Common myeloid progenitor, CD34-positive (primary cell): ENCODE data around the gene KRT6B.

Experiments
- CTCF ChIA-PET: fragments of 350-600 bp; sonication (Branson Sonifier 250); formaldehyde crosslinking; loops from one replicate; lab custom pipeline; 2021; ENCODE audit warnings: antibody characterized with exemption; lab: Charles Lee
- POLR2A ChIA-PET: fragments of 350-600 bp; sonication (Branson Sonifier 250); formaldehyde crosslinking; loops from one replicate; lab custom pipeline; 2021; ENCODE audit warnings: antibody characterized with exemption; lab: Charles Lee
- DNase-seq, 3 donors: peaks; one replicate each; pipeline versions ENCODE4 v3.0.0 to v3.0.0-alpha.2; 2013
- H3K27ac ChIP-seq, 2 experiments: 1 replicate in 1 of 2; 2 replicates in 1 of 2; pipeline ENCODE4 v1.7.0; 2013; ENCODE audit warnings: inconsistent platforms in 2 of 2, low read length in 2 of 2, mild to moderate bottlenecking in 2 of 2, low read depth in 1 of 2, moderate library complexity in 1 of 2; ENCODE audit not compliant: severe bottlenecking in 2 of 2, insufficient read depth in 1 of 2, poor library complexity in 1 of 2
- H3K27me3 ChIP-seq, 5 experiments: replicated peaks in 2 of 5; 1 replicate in 3 of 5; 2 replicates in 2 of 5; pipeline versions ENCODE4 v1.6.1 to v1.7.0; 2013; ENCODE audit warnings: low read length in 4 of 5, mild to moderate bottlenecking in 2 of 5, moderate library complexity in 2 of 5, inconsistent platforms in 1 of 5; ENCODE audit not compliant: insufficient read depth in 5 of 5, control insufficient read depth in 4 of 5
- H3K36me3 ChIP-seq, 4 experiments: 1 replicate in 2 of 4; 2 replicates in 2 of 4; pipeline versions ENCODE4 v1.6.1 to v1.7.0; 2013; ENCODE audit warnings: low read length in 3 of 4, control low read depth in 1 of 4, mild to moderate bottlenecking in 1 of 4; ENCODE audit not compliant: control insufficient read depth in 4 of 4, insufficient read depth in 4 of 4
- H3K4me1 ChIP-seq, 4 experiments: 1 replicate in 3 of 4; 2 replicates in 1 of 4; pipeline versions ENCODE4 v1.6.1 to v1.7.1; 2013; ENCODE audit warnings: low read length in 3 of 4, mild to moderate bottlenecking in 3 of 4, control low read depth in 1 of 4, inconsistent platforms in 1 of 4, moderate library complexity in 1 of 4; ENCODE audit not compliant: control insufficient read depth in 4 of 4, insufficient read depth in 4 of 4; ENCODE audit errors: control extremely low read depth in 1 of 4
- H3K4me3 ChIP-seq, 7 experiments: 1 replicate in 4 of 7; 2 replicates in 3 of 7; pipeline versions ENCODE4 v1.5.1 to v1.7.0; 2013; ENCODE audit warnings: mild to moderate bottlenecking in 7 of 7, low read length in 6 of 7, moderate library complexity in 6 of 7, inconsistent platforms in 2 of 7, low read depth in 2 of 7, control low read depth in 1 of 7; ENCODE audit not compliant: insufficient read depth in 4 of 7, control insufficient read depth in 1 of 7; ENCODE audit errors: extremely low read depth in 1 of 7
- H3K9me3 ChIP-seq, 5 experiments: 1 replicate in 4 of 5; 2 replicates in 1 of 5; pipeline versions ENCODE4 v1.6.1 to v1.7.1; 2013; ENCODE audit warnings: low read length in 4 of 5, mild to moderate bottlenecking in 2 of 5, inconsistent platforms in 1 of 5, low read depth in 1 of 5, moderate library complexity in 1 of 5; ENCODE audit not compliant: control insufficient read depth in 4 of 5, insufficient read depth in 2 of 5; ENCODE audit errors: control extremely low read depth in 1 of 5
- WGBS: methylation state at CpG from one replicate; pipeline ENCODE4 v1.1.5; 2013; ENCODE audit not compliant: insufficient coverage; 5-methylcytosine and 5-hydroxymethylcytosine counted together

The KRT6B gene

DNA sequence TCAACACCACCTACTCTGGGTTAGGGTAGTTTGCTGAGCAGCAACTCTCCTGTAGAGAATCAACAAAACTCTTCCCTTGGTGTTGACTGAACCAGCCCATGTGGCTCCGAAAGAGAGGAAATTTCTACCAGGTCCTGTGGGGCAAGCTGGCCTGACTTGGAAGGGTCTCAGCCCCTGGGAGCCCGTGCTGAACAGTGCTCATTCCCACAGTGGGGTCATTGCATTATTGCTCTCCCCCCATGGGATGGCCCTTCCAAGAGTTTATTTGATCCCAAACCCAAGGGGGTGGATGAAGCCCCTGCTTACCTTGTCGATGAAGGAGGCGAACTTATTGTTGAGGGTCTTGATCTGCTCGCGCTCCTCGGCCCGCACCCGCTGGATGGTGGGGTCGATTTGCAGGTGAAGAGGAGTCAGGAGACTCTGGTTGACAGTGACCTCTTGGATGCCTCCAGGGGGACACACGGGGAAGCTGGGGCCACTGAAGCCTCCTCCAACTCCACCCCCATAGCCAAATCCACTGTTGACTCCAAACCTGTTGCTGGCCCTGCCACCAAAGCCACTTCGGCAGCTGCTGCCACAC is 18.4 kb downstream of the KRT6B start:
- CTCF ChIA-PET: no interaction called here
- no peak overlapping the region for H3K4me3 ChIP-seq
- H3K9me3 ChIP-seq: no peaks in the 10 kb centered on the region
- H3K36me3 ChIP-seq: no peaks in the 10 kb centered on the region
- POLR2A ChIA-PET: no interaction called here
- no peaks in the 10 kb centered on the region for H3K4me1 ChIP-seq
- WGBS: 97% methylated on average over 12 of the region's 12 CpGs
- H3K27ac ChIP-seq: no peak overlapping the region
- peaks cover 0 to 42% (median 7%) of the 10 kb centered on the region in 5 experiments for H3K27me3 ChIP-seq
- DNase-seq: no peak

DNA sequence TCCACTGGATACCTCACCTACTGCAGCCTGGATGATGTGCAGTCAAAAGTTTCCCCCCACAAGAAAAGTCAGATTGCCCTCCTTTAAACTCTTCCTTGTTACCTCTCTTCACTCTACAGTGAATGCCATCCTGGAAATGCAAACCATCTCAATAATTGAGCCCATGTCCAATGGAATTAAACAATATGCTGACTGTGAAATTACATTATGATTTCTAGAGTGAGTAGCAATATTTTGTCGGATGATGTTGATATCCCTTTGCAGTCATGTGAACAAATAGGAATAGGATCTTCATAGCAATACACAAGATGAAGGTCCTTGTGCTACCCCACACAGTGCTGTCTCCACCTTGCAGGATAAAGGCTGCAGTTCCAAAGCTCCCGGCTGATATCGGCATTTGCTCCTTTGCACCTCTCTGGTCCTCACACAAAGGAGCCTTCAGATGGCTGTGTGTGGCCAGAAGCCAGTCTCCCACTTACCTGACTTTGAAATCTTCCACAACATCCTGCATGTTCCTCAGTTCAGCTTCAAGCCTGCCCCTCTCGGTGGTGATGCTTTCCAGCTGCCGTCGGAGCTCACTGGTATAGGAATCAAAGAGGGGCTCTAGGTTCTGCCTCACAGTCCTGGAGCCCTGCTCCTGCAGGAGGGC is 19.3 kb downstream of the KRT6B start:
- 91% methylated on average over 6 of the region's 6 CpGs for WGBS
- no peak overlapping the region for H3K27ac ChIP-seq
- POLR2A ChIA-PET: no interaction called here
- peaks cover 0 to 48% (median 10%) of the 10 kb centered on the region in 5 experiments for H3K27me3 ChIP-seq
- H3K36me3 ChIP-seq: no peaks in the 10 kb centered on the region
- H3K4me3 ChIP-seq: no peak overlapping the region
- H3K4me1 ChIP-seq: no peaks in the 10 kb centered on the region
- no peak for DNase-seq
- CTCF ChIA-PET: no interaction called here
- no peaks in the 10 kb centered on the region for H3K9me3 ChIP-seq

DNA sequence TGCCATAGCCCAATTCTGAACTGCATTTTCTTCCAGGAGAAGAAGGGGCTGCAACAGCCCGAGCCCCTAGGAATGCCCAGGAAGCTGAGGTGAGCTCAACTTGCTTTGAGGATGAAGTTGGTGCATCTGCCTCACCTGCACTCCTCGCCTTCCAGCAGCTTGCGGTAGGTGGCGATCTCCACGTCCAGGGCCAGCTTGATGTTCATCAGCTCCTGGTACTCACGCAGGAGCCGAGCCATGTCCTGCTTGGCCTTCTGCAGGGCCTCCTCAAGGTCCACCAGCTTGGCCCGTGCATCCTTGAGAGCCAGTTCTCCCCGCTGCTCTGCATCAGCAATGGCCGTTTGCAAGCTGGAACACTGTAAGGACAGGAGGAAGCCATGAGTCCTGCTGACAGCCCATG is 23.8 kb downstream of the KRT6B start:
- Histone ChIP-seq H3K4me3 (no peak overlapping the region), H3K27ac (no peak overlapping the region), H3K36me3 (no peaks in the 10 kb centered on the region), H3K27me3 (peaks cover 0 to 41% (median 9%) of the 10 kb centered on the region in 5 experiments), H3K4me1 (no peaks in the 10 kb centered on the region), H3K9me3 (no peaks in the 10 kb centered on the region)
- WGBS: 88% methylated on average over 10 of the region's 10 CpGs
- POLR2A ChIA-PET: no interaction called here
- CTCF ChIA-PET: interaction anchor here (0.6 to 2.9 kb wide), 5 partner anchors 8 to 458 kb away, joined by 3 to 9 read pairs (median 4); no protein-coding TSS in a partner anchor
- DNase-seq: no peak

DNA sequence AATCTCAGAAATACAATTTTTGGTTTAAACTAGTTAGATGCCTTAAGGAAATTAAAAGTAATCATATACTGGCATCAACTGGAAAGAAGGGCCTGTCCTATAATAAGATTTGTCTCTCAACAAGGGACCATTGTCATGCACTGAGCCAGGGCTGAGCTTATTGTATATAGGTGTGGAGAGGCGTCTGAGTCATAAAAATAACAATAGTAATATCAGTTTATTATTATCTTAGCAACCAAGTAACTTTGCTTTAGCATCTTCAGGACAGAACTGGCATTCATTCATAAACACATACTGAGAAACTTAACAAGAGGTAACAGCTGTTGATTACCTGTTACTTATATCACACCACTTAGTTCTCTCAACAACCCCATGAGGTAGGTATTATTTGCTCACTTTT is 24.9 kb downstream of the KRT6B start:
- ChIA-PET POLR2A (no interaction called here), CTCF (interaction anchor here (1.3 to 2.9 kb wide), 4 partner anchors 9 to 14 kb away, joined by 3 to 9 read pairs (median 4); no protein-coding TSS in a partner anchor)

DNA sequence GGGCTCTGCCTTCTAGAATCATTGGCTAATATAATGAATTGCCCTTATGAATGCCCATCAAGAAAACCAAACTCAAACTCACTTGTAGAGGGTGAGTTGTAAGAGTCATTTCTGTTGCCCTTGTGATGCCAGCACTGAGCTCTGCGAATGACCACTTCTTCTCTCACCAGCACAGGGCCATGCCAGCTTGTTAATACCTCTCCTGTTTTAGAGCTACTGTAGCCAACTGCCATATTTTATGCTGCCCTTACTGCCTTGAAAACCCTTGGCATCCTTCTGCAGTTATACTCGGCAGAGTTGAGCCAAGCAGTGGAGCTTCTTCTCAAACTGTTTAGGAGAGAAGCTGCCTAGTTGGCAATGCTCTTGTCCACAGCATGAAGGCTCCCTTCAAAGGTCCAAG is 25.9 kb downstream of the KRT6B start:
- ChIA-PET CTCF (interaction anchor here (2.9 kb wide), 1 partner anchor 13 kb away, joined by 9 read pairs; no protein-coding TSS in a partner anchor), POLR2A (no interaction called here)
- WGBS: 95% methylated on average over 2 of the region's 2 CpGs
- Histone ChIP-seq H3K9me3 (no peaks in the 10 kb centered on the region), H3K36me3 (no peaks in the 10 kb centered on the region), H3K4me3 (no peak overlapping the region), H3K27ac (no peak overlapping the region), H3K4me1 (no peaks in the 10 kb centered on the region), H3K27me3 (peaks cover 0 to 27% (median 19%) of the 10 kb centered on the region in 5 experiments)
- no peak for DNase-seq

More for the DNA sequence above, 24.9 kb downstream of the KRT6B start:
- Histone ChIP-seq H3K36me3 (no peaks in the 10 kb centered on the region), H3K9me3 (no peaks in the 10 kb centered on the region), H3K27ac (no peak overlapping the region), H3K4me3 (no peak overlapping the region), H3K27me3 (peaks cover 0 to 35% (median 12%) of the 10 kb centered on the region in 5 experiments), H3K4me1 (no peaks in the 10 kb centered on the region)
- no CpG with 5 or more reads among the region's 1 CpG for WGBS
- DNase-seq: no peak

DNA sequence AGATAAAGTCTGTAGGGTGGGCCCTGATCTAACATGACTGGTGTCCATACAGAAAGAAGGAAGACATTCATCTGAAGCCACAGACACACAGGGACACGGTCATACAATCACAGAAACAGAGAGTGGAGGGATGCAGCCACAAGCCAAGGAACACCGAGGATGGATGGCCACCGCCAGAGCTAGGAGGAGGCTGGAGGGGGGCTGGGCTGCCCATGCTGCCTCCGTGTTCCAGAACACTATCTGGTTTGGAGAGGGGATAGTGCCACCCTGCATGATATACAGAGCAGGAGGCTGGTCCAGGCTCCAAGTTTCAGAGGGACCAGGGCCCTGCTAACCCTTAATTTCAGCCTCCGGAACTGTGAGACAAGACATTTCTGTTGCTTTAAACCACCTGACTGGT is 26.5 kb downstream of the KRT6B start:
- DNase-seq: no peak
- Histone ChIP-seq H3K27me3 (peaks cover 0 to 25% (median 17%) of the 10 kb centered on the region in 5 experiments), H3K27ac (no peak overlapping the region), H3K9me3 (no peaks in the 10 kb centered on the region), H3K4me3 (no peak overlapping the region), H3K36me3 (no peaks in the 10 kb centered on the region), H3K4me1 (no peaks in the 10 kb centered on the region)
- CTCF ChIA-PET: interaction anchor here (2.9 kb wide), 1 partner anchor 12 kb away, joined by 9 read pairs; no protein-coding TSS in a partner anchor
- WGBS: 85% methylated on average over 5 of the region's 5 CpGs
- POLR2A ChIA-PET: no interaction called here
